ENCODE results near the gene SLC35G2.

Gene SLC35G2

DNA sequence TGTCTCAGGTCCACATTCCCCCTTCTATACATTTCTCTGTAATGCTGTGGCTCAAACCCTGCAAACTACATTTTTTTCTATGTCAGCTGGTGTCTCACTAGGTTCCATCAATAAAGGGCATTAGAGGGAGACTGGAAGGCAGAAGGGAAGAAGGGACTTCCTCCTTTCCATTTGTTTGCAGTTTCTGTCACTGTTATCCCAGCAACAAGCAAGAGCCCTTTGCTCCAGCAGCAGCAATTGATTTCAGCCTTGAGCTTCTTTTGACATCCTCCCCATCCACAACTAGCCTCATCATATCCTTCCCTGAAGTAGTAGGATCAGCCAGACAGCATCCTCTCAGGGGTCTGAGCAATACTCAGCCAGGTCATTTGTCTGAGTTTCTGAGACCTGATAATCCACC lies 37.7 kb downstream of the SLC35G2 start:
- DNase-seq (ENCODE audit: low spot score) (no peak), ATAC-seq (ENCODE audit: low read depth) (no peak)
- no peak overlapping the region for H3K27ac ChIP-seq (ENCODE audit: poor library complexity, severe bottlenecking)

DNA sequence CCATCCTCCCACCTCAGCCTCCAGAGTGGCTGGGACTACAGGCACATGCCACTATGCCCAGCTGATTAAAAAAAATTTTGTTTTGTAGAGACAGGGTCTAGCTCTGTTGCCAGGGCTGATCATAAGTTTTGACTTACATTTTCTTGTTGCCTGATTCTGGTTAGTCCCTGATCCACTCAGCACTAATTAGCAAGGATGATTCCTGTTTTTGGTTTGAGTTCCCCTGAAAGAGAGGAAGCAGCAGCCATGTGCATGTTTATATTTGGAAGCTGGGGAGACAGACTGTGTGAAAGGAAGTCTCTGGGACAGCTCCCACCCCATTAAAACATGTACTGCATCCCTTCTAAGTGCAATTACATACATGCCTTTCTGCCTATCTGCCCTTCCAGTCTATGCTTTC lies 39.5 kb downstream of the SLC35G2 start:
- peaks cover 3% of the 10 kb centered on the region for H3K4me1 ChIP-seq (ENCODE audit: insufficient read depth, poor library complexity, severe bottlenecking)
- no peaks in the 10 kb centered on the region for H3K27me3 ChIP-seq (ENCODE audit: insufficient read depth, poor library complexity, severe bottlenecking)
- no peak for DNase-seq (ENCODE audit: low spot score)
- peaks cover 5% of the 10 kb centered on the region; the same call in 1 of the 2 replicates for H3K36me3 ChIP-seq (ENCODE audit: low read depth)
- TF ChIP-seq, protein P1, sequence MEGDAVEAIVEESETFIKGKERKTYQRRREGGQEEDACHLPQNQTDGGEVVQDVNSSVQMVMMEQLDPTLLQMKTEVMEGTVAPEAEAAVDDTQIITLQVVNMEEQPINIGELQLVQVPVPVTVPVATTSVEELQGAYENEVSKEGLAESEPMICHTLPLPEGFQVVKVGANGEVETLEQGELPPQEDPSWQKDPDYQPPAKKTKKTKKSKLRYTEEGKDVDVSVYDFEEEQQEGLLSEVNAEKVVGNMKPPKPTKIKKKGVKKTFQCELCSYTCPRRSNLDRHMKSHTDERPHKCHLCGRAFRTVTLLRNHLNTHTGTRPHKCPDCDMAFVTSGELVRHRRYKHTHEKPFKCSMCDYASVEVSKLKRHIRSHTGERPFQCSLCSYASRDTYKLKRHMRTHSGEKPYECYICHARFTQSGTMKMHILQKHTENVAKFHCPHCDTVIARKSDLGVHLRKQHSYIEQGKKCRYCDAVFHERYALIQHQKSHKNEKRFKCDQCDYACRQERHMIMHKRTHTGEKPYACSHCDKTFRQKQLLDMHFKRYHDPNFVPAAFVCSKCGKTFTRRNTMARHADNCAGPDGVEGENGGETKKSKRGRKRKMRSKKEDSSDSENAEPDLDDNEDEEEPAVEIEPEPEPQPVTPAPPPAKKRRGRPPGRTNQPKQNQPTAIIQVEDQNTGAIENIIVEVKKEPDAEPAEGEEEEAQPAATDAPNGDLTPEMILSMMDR (IDR thresholded peaks at IDR 0.05; ENCODE audit: poor library complexity, severe bottlenecking): no peak
- no peak overlapping the region for H3K27ac ChIP-seq (ENCODE audit: poor library complexity, severe bottlenecking)
- H3K4me3 ChIP-seq (ENCODE audit: severe bottlenecking): no peak overlapping the region
- ATAC-seq (ENCODE audit: low read depth): no peak
- H3K9me3 ChIP-seq (ENCODE audit: severe bottlenecking): no peaks in the 10 kb centered on the region

More for the DNA sequence above, 37.7 kb downstream of the SLC35G2 start:
- Histone ChIP-seq H3K4me3 (ENCODE audit: severe bottlenecking) (no peak overlapping the region), H3K27me3 (ENCODE audit: insufficient read depth, poor library complexity, severe bottlenecking) (no peaks in the 10 kb centered on the region), H3K36me3 (ENCODE audit: low read depth) (peaks cover 5% of the 10 kb centered on the region; the same call in 1 of the 2 replicates), H3K9me3 (ENCODE audit: severe bottlenecking) (no peaks in the 10 kb centered on the region), H3K4me1 (ENCODE audit: insufficient read depth, poor library complexity, severe bottlenecking) (peaks cover 3% of the 10 kb centered on the region)
- TF ChIP-seq, protein P1 (IDR thresholded peaks at IDR 0.05; ENCODE audit: poor library complexity, severe bottlenecking): no peak

- Histone ChIP-seq H3K27ac (ENCODE audit: poor library complexity, severe bottlenecking) (no peak overlapping the region), H3K27me3 (ENCODE audit: insufficient read depth, poor library complexity, severe bottlenecking) (no peaks in the 10 kb centered on the region), H3K9me3 (ENCODE audit: severe bottlenecking) (no peaks in the 10 kb centered on the region), H3K4me1 (ENCODE audit: insufficient read depth, poor library complexity, severe bottlenecking) (peaks cover 7% of the 10 kb centered on the region), H3K36me3 (ENCODE audit: low read depth) (peaks cover 6% of the 10 kb centered on the region), H3K4me3 (ENCODE audit: severe bottlenecking) (peak overlapping the region; percentile 51)
- TF ChIP-seq, protein P1 (IDR thresholded peaks at IDR 0.05; ENCODE audit: poor library complexity, severe bottlenecking): no peak
- no peak for DNase-seq (ENCODE audit: low spot score)
- no peak for ATAC-seq (ENCODE audit: low read depth)
Observed at GRCh38 chr3:136860541-136860940, 41.6 kb downstream of the SLC35G2 start.

DNA sequence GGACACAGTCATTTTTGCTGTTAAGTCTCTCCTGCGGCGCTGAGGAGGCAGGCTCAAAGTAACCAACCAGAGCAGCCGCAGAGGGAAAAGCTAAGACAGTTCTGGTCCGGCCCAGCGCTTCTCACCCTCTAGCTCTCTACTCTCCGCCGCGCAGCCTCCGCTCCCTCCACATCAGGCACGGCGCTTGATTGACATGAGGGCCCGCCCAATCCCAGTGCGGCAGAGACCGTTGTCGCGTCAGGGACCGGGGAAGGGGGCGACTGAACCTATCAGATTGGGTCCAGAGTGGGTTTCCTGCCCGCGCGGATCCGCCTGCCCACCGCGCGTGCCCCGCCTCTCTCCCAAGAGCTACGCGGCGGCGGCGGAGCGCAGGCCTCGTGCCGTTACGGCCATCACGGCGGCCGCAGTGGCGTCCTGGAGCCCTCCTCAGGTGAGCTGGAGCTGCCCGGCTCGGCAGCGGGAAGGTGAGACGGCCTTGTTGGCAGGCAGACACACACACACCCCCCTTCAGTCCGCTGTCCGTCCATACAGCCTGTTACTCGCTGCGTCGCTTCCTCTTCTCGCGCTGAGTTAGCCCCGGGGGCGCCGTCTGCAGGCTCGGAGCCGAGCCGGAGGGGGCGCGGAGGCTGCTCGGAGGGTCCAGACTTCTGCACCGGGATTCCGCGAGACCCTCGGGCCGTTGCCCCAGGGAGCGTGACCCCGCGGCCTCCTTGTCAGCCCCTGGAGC lies 43.1 kb downstream of the SLC35G2 start, which contains the start of gene NCK1:
Gene NCK1, plus strand, starts transcription at position 319 of the 727 bp plus-strand sequence. CDS start 65,794 bp downstream, outside the sequence.
- Histone ChIP-seq H3K27me3 (ENCODE audit: insufficient read depth, poor library complexity, severe bottlenecking) (no peaks in the 10 kb centered on the region), H3K9me3 (ENCODE audit: severe bottlenecking) (no peaks in the 10 kb centered on the region), H3K27ac (ENCODE audit: poor library complexity, severe bottlenecking) (peak within 1 kb of the TSS; percentile 85), H3K4me1 (ENCODE audit: insufficient read depth, poor library complexity, severe bottlenecking) (peaks cover 7% of the 10 kb centered on the region), H3K36me3 (ENCODE audit: low read depth) (peaks cover 5% of the 10 kb centered on the region; the same call in 1 of the 2 replicates), H3K4me3 (ENCODE audit: severe bottlenecking) (peak within 1 kb of the TSS; percentile 51)
- DNase-seq (ENCODE audit: low spot score) (peak; percentile 99), ATAC-seq (ENCODE audit: low read depth) (peak; percentile 97)
- TF ChIP-seq, protein P1 (IDR thresholded peaks at IDR 0.05; ENCODE audit: poor library complexity, severe bottlenecking): no peak
